Measurements from ENCODE around the gene FSTL4.
A peak's percentile ranks its signal among the peaks of the same experiment; 100 is the strongest.

Gene FSTL4

DNA sequence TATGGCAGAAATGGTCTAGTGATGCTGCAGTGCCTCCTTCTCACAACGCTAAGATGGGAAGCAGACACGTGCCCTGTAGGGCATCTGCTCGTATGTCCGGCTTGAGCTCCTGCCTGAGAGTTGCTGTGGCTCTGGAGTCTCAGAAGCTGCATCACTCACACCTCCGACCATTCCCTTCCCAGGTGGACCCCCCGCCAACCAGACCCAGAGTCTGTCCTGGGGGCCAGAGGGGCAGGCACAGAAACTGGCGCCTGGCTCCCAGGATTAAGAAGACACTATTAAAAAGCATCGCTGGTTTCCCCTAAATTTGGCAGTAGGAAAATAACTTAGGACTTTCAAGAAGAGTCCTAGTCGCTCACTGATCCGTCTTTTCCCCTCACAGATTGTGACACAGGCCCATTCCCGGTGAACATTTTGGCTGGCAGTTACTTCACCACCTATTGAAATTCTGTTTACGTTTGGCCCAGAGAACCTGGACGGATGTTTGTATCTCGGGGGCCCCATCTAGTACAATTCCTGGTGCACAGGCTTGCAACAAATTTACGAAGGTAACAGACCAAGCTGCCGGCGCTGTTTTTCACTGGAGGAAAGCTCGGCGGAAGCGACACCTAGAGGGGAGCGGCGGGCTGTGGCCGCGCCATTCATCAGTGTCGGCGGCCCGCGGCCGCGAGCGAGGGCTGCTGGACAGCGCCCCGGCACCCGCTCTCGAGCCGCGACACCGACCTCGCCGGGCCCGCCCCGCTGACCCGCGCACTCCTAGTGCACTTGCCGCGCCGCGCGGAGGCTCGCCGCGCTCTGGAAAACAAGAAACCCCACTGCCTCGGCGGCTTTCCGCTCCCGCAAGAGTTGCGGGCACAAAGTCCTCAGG lies 1.6 kb downstream of the FSTL4 start:
- peak; percentile 19 to 75 for DNase-seq

- no peak for DNase-seq
Observed at GRCh38 chr5:133607451-133607850, 4.9 kb downstream of the FSTL4 start.

- no peak for DNase-seq
Observed at GRCh38 chr5:133606835-133607234, 5.5 kb downstream of the FSTL4 start.

GRCh38 chr5:133605323-133605722 lies 7.0 kb downstream of the FSTL4 start:
- DNase-seq: no peak

DNA sequence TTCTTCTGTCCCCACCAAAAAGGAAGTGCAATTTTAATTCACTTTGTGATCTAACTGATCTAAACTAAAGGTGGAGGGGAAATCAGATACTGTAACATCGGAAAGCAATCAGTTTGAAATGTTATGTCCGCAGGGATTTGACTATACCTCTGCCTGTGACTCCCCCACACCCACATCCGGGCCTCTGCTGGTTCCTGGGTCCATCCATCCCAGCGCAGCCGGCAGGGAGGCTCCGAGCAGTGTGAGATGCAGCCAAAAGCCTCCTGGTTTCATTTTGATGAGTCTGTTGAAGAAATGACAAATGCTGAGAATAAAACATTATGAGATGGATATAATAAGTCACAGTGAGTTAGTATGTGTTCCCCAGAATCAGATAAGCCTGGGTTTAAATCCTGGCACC lies 8.6 kb downstream of the FSTL4 start:
- DNase-seq: no peak

DNA sequence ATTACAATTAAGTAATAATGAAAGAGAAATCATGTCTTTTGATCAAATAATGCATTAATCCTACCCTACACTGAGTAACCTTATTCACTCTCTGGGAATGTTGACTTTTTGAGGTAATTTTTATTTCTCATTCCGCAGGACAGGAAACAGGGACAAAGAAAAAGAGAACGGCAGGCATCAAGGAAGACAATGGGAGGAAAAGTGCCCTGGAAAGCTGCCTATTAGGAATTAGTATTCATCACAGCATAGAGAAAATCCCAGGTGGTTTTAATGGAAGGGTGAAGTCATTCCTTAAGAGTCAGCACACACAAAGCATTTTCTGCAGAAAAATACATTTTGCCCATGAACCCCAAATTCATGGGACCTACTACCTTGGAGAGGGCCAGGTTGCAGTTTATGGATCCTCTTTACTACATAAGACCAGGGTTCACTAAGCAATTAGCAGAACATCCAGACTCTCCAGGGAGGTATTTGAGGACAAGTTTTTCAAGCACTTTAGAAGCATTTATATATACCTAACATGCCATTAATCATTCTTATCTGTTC lies 9.4 kb downstream of the FSTL4 start:
- DNase-seq: no peak

DNA sequence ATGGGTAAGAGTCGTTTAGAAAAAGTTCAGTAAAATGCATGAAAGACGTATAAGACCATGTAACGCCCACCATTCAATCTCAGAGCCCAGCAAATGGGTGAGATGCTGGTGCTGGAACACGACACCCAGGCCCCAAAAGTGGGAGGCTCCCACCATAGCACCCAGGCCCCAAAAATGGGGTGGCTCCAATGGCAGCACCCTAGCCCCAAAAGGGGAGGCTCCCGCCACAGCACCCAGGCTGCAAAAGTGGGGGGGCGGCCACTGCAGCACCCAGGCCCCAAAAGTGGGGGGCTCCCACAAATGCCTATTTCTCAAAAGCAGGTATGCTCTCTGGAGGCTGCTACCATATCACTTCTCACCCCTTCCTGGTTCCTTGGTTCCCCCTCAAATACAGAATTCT lies 12.7 kb downstream of the FSTL4 start:
- DNase-seq: no peak

DNA sequence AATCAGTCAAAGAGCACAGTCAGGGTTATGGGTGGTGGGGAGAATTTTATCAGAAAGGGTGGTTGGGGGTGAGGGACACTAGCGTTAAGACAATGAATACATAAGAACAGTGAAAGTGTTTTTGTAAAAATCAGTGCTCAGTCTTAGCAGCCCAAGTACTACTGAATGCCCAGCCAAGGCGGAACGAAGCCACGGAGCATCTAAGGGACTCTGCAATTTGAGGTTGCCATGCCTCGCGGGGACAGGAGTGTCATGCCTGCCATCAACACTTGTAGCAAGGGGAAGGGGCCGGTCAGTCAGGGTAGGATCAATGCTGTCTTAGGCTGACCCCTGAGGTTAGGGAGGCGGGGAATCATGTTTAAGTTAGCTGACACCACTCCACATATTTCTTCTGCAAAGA lies 13.3 kb downstream of the FSTL4 start:
- DNase-seq: no peak

GRCh38 chr5:133596049-133596448 lies 16.3 kb downstream of the FSTL4 start:
- DNase-seq: no peak

DNA sequence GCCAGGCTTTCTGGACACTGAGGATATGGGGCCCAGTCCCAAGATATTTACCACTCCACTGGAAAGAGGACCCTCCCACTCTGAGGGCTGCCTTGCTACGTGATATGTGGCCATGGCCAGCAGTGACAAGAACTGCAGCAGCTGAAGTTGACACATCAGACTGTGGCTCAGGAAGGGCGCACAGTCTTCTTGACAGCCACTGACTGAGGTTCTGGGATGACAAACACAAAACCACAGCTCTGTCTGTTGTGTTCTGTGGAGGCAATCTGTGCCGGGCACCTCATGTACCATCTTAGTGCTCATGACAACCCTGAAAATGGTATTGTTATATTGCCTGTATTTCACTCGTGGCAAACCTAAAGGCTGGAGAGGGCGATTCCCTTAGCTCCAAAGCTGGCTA lies 16.9 kb downstream of the FSTL4 start:
- no peak for DNase-seq

DNA sequence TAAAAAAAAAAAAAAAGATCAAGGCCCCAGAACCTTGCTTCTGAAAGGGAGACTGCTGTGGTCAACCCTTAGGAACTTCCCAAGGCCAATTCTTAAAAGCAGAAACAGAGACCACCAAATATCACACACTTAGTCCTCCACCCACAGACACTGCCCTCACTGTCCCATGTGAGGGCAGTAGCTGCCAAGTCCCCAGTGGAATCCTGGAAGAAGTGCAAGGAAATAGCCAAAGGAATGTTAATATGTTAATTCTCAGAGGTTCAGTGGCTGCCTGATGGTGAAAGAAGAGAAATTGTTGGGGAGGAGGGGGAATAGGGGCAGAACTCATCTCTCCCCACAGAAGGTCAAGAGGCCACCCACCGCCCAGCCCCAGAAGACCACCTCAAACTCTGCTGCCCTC lies 23.1 kb downstream of the FSTL4 start:
- no peak for DNase-seq

- no peak for DNase-seq
Observed at GRCh38 chr5:133582971-133583370, 29.4 kb downstream of the FSTL4 start.

- no peak for DNase-seq
Observed at GRCh38 chr5:133581918-133582317, 30.4 kb downstream of the FSTL4 start.

DNA sequence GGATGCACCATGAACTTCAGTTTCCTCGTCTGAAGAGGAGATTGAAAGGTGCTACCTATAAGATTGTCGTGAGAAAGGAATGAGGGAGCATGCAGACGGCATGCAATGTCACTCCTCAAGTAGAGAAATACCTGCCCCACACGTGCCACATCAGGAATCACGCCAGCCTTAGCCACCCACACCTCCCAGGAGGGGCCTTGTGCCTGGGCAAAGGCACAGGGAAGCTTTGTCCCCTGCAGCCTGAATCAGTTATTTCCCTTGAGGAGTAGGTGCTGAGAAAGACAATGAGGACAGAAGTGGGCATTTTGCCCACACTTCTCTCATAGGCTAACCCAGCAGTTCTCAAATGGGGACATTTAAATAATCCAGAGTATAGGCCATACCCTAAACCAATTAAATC lies 31.0 kb downstream of the FSTL4 start:
- no peak for DNase-seq

DNA sequence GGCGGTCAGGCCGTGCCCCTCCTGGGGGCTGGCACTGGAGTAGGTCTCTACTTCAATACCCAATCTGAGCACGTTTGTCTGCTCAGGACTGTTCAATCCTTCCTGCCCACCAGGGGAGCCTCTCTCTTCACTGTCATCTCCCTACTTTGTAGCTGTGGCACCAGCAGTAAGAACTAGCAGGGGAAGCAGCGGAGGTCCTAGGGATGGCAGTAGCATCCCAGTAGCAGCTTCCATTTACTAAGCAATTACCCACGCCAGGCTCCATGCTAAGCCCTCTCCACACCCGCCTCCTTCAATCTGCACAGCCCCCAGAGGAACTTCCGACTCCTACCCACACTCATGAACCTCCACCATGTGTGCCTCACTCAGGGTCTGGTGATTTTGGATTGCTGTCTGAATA lies 31.7 kb downstream of the FSTL4 start:
- no peak for DNase-seq

DNA sequence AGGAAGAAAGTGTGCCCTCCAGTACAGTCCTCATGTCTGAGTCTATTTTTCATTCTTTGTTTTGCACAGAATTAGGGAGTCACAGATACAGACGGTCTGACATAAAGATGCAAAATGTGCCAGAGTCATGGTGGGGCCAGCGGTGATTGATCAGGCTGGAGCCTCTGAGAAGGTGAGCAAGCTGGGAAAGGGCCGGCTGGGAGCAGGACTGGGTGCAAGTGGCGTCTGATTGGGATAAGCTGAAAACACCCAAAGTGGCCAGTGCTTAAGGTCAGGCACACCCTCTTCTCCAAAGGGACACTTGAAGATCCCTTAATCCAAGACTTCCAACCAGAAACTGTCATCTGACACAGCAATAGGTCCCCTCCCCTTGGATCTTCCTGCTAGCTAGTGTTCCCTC lies 32.6 kb downstream of the FSTL4 start:
- DNase-seq: no peak

DNA sequence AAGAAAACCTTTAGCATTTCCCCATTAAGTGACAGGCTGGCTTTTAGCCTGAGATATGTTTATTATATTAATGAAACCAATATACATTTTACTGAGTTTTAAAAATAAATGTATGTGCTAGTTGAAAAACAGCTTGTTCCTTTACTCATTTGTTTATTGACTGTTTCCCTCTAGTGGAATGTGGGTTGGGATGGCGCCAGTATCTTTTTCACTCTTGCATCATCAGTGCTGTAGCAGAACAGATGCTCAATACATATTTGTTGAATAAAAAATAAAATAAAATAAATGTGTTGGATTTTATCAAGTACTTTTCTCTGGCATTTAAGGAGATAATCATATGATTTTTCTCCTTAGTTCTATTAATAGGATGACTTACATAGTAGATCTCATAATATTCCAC lies 43.0 kb downstream of the FSTL4 start:
- no peak for DNase-seq

DNA sequence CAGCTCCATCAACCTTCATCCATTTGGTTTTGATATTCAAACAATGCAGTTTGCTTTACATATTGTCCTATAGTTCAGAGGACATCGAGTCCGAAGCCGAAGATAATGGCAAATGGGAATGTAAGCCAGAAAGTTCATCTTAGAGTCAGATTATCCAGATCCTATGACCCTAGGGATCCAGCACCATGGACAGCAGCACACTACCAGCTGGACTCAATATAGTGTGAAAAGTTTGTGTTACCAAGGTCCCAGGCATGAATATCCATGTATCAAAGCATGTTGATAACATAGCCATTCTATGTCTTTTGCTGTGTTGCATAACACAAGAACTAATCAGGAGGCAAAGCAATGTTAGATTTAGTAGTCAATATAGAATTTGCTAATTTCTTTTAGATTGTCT lies 46.3 kb downstream of the FSTL4 start:
- DNase-seq: no peak

DNA sequence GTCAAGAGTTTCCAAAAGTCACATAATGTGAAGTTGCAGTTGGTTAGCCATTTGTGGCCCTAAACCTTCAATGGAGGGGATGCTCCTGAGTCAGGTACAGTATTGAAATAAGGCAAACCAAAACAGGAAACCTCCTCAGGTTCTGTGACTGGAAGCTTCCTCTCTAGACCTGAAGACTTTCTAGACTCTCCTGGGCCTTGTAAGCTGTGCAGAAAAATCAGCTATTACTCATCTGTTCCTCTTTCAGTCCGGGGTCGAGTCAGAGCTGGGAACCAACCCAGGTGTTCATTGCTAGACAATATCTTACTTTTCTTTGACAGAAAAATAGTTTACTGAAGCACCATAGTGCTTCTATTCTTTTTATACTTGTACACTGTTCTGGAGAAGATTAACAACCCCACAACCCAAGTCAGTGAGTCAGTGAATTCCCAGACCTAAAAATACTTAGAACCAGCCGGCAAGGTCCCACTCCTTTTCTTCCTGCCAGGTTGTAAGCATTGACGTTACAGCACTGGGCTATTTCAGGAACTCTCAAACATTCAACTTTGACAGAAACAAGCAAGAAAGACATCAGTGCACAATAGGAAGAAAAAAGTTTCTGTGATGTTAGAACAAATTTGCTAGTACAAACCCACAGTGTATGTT lies 47.3 kb downstream of the FSTL4 start:
- DNase-seq: no peak

- DNase-seq: no peak
Observed at GRCh38 chr5:133562554-133562953, 49.8 kb downstream of the FSTL4 start.

- DNase-seq: no peak
Observed at GRCh38 chr5:133559960-133560359, 52.4 kb downstream of the FSTL4 start.

DNA sequence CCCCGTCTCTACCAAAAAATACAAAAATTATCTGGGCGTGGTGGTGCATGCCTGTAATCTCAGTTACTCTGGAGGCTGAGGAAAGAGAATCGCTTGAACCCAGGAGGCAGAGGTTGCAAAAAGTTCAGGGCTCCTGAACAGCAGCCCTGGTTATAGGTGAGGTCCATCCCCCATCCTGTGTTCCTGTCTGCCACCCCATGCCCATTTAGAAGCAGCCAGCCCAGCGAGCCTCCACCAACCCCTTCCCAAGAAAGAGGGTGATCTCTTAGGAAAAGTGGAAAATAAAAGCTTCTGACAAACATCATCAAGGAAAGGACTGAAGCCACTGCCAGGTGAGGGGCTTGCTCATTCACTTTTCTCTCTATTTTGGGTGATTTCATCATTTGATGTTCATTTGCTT lies 55.8 kb downstream of the FSTL4 start:
- DNase-seq: no peak

DNA sequence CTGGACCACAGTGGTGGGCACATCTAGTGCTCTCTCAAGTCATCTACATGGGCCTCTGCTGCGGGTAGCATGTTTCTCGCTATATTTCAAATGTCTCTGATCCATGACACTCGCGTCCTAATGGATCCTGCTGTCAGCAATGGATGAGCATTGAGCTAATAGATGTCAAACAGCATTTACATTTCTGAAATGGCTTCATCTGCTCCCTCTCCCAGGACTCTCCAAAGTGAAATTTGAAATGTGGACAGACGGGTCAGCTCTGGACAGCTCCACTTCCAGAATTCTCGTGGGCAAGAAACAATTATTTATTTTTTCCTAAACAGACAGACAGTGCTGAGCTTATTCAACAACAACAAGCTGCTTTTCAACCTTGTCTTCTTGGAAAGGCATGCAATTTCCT lies 58.1 kb downstream of the FSTL4 start:
- DNase-seq: no peak

DNA sequence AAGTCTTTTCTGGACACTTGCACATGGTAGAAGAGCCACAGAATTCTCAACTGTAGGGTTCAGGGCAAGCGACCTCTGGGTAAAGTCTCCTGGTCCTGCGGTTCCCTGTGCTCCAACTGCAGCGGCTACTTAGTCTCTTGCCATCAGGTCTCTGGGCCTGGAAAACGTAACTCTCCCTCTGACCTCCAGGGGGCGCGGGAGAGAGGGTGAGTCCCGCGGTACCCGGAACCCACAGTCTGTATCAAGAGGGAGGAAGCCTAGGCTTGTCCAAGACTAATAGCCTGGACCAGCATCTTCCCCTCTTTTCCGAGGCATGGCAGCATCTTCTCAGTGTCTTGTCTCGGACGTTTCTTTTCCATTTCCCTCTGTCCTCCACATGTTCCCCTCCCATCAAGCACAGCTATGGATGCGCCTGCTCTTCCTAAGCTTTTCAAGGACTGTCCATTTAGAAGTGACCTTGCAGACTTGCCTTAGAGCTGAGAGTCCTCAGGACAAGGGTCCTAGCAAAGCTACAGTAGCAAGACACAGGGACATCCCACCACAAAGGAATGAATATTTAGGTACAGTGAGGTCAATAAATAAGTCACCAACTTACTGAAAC lies 59.3 kb downstream of the FSTL4 start:
- DNase-seq: peak in 1 of 2 experiments; percentile 60
